Measurements from ENCODE around the gene LIMD2.
A peak's percentile ranks its signal among the peaks of the same experiment; 100 is the strongest.
"Not testable (repeated sequence)": the region's sequence is repeated elsewhere in the genome, so short reads cannot be mapped to it uniquely, and the experiment has no call there.

Gene LIMD2

DNA sequence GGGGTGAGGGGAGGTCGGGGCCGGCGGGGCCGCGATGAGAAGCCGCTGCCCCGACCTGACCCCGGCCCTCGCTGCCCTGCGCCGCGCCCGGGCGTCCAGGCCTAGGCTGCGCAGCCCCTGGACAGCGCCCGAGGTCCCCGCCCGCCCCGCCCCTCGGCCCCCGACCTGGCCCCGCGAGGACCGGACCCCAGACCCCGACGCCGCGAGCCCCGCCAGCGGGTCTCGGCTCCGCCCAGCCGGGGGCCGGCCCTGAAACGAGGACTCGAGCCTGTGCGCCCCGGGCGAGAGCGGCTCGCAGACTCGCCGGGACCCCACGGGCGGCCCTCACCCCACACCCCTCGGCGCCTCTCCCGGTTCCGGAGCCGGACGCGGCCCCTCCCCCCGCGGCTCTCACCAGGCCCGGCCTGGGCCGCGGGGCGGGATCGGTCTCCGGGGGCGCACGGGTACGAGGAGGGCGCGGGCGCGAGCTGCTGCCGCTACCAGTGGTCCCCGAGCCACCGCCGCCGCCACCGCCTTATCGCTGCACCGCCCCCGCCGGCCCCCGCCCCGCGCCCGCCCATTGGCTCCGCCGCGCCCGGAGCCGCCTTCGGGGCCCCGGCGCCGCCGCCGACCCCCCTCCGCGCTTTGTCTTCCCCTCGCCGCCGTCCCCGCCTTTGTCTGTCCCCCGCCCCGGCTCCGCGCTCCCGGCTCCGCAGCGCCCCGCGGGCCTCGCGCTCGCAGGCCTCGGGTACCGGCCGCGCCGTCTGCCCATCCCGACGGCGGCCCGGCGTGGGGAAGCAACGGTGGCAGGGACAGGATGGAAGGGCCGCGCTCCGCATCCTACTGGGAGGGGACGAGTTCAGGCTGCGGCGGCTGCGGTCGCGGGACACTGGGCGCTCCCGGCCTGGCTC, at the start of gene LIMD2:
LIMD2 (minus strand) TSS at position 488 of the 890 bp plus-strand sequence. CDS start 827 bp downstream, outside the sequence.
- DNase-seq, result peak; percentile 72 to 82

DNA sequence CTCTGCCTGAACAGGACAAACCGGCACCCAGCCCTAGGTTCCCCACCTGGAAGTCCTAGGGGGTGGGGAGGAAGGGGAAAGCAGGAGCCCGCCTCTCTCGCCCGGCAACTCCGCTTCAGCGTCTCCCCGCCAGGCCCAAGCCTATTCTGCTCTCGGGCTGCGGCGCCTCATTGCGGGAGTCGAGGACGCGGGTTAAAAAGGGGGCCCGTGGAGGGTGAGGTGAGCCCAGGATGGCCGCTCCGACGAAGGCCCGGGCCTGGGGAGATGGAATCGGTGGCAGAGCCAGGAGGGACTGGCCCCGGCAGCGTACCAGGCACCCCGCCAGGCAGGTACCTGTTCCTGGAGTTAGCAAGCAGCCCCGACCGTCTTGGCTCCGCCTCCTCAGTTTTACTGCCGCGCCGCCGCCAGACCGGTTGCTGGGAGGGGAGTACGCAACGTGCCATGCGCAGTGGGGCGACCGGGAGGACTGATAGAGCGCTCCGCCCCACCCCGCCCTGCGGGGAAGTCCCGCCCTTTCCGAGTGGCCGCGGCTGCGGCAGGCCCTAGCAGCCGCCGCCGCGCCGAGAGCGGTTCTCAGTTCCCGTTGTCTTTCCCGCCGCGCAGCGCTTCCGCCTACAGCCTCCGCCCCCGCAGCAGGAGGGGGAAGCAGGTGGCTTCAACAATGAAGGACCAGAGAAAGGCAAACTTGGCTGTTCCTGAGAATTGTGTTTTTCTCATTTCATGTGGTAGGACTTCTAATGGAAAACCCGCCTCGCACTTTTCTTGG, 41.7 kb upstream of the LIMD2 start, which contains the start of gene STRADA:
STRADA (minus strand) TSS at position 392 of the 766 bp plus-strand sequence. CDS start 13,430 bp downstream, outside the sequence.
- peak; percentile 99 for DNase-seq

- no peak for DNase-seq
Measured at GRCh38 chr17:63741143-63741407, 41.1 kb upstream of the LIMD2 start.

GRCh38 chr17:63740464-63741142, 40.7 kb upstream of the LIMD2 start:
- DNase-seq, result no peak

DNA sequence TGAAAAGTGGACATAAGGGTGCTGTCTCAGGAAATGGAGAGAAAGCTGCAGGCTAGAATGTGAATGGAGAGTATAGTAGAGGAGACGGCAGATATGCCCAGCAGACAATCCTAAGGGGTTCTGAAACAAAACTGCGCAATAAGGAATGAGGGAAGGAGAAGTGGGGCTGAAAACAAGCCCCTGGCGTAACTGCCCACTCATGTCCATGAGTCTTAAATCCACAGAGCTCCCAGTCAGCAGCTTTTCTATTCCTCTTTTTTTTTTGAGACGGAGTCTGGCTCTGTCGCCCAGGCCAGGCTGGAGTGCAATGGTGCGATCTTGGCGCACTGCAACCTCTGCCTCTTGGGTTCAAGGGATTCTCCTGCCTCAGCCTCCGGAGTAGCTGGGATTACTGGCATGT, 35.8 kb upstream of the LIMD2 start:
- no peak for DNase-seq

DNA sequence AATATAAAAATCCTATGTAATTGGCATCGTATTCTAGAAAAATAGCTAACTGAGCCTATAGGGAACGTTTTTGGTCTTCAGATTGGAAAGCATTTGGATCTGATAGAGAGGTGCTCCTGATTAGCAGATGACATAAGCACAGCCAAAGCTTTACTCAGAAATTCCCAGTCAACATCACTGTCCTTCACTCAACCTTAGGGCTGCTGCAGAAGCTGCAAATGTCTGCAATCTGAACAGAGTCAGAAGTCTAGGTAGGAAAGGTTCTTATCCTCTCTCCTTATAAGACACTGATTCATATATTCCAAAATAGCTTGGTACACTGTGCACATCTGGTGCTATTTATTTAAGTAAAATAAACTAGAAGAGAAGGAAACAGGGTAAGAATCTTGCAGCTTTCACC, 22.5 kb upstream of the LIMD2 start:
- no peak for DNase-seq

DNA sequence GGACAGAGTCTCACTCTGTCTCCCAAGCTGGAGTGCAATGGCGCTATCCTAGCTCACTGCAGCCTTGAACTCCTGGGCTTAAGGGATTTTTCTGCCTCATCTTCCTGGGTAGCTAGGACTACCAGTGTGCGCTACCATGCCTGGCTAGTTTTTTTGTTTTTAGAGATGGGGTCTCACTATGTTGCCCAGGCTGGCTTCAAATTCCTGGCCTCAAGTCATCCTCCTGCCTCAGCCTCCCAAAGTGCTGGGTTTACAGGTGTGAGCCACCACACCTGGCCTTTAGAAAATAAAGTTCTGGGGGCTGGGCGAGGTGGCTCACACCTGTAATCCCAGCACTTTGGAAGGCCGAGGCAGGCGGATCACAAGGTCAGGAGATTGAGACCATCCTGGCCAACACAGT, 20.3 kb upstream of the LIMD2 start:
- DNase-seq, result not testable (repeated sequence)

GRCh38 chr17:63718988-63719387, 19.1 kb upstream of the LIMD2 start:
- no peak for DNase-seq

GRCh38 chr17:63716426-63716825, 16.5 kb upstream of the LIMD2 start:
- no peak for DNase-seq

DNA sequence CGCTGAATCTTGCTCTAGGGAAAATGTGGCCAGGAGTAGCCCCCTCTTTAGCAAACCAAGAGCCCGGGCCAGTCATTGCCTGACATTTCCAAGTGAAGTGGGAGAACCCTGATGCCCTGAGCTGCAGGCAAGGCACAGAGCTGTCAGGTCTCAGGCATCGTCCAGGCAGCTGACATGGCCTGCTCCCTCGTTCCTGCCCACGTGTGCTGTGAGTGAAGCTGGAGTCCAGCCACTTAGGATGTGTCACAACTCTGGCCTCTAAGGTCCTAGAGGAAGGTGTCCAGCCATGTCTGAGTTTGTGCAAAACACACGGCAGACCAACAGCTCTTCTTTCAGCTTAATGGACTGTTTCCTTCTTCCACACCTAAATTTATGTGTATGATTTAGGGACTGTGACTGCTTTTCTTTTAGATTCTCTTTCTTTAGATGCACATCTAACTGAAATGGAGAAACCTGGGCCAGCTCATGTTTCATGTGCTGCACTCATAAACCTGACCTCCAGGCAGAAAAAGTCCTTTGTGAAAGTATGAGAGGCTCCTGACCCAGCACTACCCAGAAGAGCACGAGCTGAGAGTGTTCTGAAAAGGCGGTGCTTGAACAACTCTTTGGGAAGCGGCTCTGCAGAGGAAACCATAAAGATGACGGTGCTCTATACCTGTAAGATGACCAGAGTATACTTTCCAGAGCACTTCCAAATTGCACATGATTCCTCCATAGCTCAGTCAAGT, 14.8 kb upstream of the LIMD2 start:
- no peak for DNase-seq

GRCh38 chr17:63709110-63709509, 9.2 kb upstream of the LIMD2 start:
- DNase-seq, result no peak

GRCh38 chr17:63707151-63707550, 7.2 kb upstream of the LIMD2 start:
- DNase-seq, result no peak

DNA sequence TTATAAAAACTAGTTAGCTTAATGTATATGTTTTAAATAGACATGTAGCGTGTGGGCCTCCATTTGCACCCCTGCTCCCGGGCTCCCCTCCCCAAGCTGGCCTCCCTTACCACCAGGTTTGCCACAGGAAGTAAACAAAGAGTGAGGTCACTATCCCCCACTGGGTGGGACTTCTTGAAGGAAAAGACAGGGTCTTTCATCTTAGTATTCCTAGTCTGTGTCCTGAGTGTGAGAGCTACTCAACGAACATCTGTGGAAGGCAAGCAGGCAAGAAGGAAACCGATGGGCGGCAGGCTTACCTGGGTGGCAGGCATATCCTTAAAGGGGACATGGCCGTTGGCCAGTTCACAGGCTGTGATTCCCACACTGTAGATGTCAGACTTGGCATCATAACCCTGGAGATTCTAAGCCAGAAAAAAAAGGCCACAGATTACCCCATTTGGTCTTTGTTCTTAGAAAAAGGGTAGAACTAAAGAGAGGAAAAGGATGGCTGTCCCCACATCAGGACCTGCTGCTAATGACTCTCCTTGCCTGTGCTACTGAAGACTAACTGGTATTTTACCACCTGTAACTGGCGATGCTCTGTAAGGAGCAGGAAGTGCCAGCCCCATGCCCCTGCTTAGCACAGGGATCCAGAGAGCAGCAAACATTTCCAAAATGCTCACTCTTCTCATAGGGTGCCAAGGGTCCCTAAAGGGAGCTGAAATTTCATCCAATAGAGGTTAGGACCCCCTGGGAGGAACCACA, 6.6 kb upstream of the LIMD2 start:
- no peak for DNase-seq

DNA sequence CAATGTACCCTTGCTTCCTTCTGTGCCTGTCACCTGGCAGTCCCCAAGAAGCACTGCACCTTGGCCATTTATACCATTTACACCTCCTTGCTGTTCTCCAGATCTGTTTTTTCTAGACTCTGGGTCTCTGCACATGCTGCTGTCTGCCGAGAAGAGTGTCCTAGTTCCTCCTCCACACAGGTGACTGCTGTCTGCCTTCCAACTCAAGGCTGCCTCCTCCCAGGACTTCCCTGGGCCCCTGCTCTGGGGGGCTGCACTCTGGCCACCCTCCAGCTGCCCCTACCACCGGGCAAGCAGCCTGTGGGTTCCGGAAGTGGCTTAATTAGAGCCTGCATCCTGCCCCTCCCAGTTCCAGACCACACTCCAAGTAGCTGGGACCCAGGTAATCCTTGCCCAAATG, 5.7 kb upstream of the LIMD2 start:
- no peak for DNase-seq

DNA sequence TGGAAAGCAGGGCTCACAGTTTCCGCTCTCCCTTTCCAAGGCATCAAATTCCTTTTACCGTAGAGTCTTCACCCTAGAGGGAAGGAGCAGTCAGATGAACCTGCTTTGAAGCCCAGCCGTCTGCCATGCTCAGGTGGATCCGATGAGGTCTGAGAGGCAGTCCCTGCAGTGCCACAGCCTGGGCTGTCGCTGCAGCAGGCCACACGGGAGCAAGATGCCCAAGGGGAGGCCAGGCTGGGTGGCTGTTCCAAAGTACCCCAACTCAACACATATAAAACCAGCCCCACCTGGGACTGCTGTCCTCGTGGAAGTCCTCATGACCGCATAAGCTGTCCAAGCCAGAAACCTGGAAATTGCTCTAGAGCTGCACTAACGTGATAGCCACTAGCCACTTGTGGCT, 4.9 kb upstream of the LIMD2 start:
- no peak for DNase-seq

DNA sequence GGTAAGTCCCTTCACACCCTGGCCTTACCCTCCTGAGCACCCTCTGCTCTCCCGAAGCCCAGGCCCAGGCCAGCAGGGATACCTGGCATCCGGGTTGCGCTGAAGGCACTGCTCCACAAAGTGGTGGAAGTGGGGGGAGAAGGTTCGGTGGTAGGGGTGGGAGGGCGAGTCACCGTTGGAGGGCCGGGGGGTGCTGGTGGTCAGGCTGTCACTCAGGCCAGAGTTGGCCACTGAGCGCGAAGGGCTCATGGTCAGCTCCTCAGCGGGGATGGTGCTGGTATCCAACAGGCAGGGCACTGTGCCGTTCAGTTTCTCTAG, 4.3 kb upstream of the LIMD2 start:
- no peak for DNase-seq

DNA sequence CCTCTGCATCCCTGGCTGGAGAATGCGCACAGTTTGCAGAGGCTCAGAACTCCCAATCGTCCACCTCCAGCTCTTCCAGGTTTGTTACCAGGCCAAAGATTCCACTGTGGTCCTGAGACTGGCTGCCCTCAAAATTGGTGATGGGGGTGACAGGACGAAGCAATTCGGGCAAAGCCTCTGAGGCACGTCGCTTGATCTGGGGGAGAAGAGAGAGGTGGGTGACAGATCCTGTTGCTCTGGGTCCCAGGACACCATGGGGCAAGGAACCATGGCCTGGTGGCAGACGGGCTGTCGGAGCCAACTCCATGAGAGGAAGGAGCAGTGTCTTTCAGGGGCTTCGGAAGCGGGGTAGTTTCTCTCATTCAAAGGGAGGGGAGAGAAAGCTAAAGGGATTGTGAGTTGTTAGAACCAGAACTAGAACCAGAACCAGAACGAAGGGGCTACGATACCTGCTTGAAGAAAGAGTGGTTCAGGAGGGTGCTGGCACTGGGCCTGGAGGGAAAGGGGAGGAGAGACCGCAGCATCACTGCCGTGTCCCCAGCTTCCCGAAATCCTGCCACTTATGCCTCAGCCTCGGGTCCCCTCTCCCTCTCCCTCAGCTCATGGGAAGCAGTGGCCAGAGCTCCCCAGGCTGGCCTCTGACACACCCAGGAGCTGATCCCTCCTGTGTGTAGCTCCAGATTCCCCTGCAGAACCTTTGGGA, 3.8 kb upstream of the LIMD2 start:
- no peak for DNase-seq

DNA sequence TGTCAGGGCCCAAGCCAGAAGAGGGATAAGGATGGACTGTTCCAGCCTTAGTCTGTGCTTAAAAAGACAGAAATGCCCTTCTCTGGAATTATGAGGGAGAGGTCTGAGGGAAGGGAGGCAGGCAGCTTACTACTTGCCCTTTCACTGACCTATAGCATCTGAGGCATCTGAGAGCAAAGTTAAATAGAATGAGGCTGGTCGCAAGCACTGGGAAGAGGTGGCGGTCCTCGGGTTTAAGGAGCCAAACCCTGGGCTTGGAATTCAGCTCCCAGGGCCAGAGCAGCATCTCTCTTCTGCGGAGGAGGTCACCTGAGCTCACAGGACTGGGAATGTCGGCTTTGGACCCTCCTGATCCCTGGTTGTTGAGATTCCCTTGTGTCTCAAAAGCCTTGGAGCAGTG, 3.1 kb upstream of the LIMD2 start:
- no peak for DNase-seq

DNA sequence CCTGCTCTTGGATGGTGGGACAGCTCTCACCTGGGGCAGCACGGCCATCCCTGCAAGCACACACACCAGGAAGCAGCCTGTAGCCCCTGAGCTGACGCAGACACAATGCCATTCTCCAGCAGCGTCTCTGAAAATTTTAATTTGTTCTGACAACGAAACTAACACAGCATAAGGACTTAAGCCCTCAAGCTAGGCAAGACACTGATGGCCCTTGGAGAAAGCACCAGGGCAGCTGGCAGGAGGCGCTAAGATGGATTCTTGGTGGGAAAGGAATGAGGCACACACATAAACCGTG, 2.7 kb upstream of the LIMD2 start:
- no peak for DNase-seq

DNA sequence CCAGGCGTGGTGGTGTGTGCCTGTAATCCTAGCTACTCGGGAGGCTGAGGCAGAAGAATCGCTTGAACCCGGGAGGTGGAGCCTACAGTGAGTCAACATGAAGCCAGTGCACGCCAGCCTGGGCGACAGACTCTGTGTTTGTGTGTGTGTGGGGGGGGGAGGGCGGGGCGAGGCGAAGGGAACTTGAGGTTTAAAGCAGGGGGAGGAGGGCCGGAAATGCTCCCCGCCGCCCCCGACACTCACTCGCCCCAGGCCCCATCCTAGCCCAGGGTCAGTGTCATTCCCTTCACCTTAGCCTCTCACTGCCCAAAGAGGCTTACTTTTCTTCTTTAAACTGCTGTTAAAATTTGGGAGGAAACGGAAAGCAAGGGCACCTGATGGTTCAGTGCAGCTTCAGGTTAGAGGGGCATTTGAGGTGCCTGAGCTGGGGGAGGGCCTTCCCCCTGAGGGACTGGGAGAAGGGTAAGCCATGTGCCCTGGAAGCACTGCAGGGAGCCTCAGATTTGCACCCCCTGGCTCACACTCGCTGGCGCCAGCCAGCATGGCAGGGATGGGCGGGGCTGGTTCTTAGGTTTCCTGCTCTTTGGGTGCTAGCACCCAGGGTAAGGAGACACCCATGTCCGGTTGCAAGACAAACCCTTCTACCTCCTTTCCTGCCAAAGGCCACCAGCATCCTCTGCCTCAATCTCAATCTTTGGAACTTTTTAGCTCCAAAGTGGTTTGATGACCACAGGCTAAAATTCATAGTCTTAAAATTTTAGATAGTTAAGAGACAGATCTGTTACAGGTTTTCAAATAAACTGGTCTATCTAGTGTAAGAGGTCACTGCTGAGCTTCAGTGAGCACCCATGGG, 2.2 kb upstream of the LIMD2 start:
- DNase-seq, result no peak

DNA sequence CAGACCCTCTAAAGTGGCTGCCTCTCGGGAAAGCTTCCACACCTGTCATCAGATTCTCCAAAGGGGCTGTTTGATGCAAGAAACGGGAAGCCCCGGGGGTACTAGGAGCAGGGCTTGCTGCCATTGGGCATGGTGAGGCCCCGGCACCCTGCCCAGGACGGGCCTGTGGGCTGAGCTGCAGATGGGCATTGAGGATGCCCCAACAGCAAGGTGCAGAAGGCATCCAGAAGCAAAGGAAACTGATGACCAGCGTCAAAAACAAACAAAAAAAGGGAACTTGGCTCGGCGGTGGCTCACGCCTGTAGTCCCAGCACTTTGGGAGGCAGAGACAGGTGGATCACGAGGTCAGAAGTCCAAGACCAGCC, 1.5 kb upstream of the LIMD2 start:
- DNase-seq, result no peak

All from NCI-H1930 (cell line).